ENCODE data around the gene CAMTA1.

GRCh38 chr1:7040969-7041695 is 255.9 kb downstream of the CAMTA1 start:
- TF ChIP-seq EP300 (IDR thresholded peaks at IDR 0.05) (no peak), CTCF (IDR thresholded peaks at IDR 0.05) (no peak)

Measured in stomach (tissue), 4 donors.